ENCODE measurements around the gene XAGE5.
"Not testable (repeated sequence)": the region's sequence is repeated elsewhere in the genome, so short reads cannot be mapped to it uniquely, and the experiment has no call there.

XAGE5 gene, protein sequence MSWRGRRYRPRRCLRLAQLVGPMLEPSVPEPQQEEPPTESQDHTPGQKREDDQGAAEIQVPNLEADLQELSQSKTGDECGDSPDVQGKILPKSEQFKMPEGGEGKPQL

GRCh38 chrX:52811065-52811625 lies at the start of gene XAGE5:
Gene XAGE5, plus strand, starts transcription at chrX:52811287. Its CDS starts 1,280 bp downstream, at chrX:52812567.
- DNase-seq (ENCODE audit: low spot score), result no peak

DNA sequence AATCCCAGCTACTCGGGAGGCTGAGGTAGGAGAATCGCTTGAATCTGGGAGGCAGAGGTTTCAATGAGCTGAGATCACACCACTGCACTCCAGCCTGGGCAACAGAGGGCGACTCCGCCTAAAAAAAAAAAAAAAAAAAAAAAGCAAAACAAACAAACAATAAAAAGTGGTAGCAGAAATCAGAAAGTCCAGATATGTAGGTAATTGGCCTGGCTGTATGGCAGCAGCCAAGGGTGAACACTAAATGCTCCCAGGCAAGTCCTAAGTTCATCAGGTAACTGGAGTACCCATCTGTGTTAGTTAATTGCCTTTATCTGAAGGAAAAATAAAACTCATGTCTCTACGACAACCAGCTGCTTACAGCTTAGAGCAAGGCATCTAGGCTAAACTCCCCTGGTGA lies 45.1 kb upstream of the XAGE5 start:
- DNase-seq (ENCODE audit: low spot score), result not testable (repeated sequence)

DNA sequence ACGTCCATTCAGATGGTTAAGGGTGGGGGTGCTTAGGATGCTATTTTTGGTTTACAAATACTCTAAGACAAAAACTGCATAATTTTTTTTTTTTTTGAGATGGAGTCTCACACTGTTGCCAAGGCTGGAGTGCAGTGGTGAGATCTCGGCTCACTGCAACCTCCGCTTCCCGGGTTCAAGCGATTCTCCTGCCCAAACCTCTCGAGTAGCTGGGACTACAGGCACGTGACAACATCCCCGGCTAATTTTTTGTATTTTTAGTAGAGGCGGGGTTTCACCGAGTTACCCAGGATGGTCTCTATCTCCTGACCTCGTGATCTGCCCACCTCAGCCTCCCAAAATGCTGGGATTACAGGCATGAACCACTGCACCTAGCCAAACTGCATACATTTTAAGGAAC lies 37.6 kb upstream of the XAGE5 start:
- not testable (repeated sequence) for DNase-seq (ENCODE audit: low spot score)

GRCh38 chrX:52797327-52797726 lies 13.8 kb upstream of the XAGE5 start, which contains the start of gene SPANXN5:
Gene SPANXN5, minus strand, starts transcription at chrX:52797427. Its CDS starts 79 bp downstream, at chrX:52797348.
- not testable (repeated sequence) for DNase-seq (ENCODE audit: low spot score)

DNA sequence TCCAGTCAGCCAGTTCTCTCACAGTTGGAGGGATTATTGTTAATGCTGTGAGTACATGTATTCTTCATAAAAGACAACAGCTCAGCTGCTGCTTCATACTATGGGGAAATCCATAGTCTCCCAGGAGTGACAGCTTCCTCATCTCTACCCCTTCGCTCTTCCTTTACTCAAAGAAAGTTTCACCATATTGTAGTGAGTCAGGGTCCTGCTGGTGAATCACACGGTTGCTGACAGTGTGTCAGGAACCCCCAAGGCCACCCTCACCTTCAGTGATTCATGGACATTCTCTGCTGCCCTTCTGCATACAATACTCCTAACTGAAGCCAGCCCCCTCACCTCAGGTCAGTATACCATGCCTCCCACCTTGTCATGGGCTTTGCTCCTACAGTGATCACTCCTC lies 6.2 kb upstream of the XAGE5 start:
- DNase-seq (ENCODE audit: low spot score), result not testable (repeated sequence)

GRCh38 chrX:52819788-52820187 lies 8.7 kb downstream of the XAGE5 start:
- no peak for DNase-seq (ENCODE audit: low spot score)

- DNase-seq (ENCODE audit: low spot score), result no peak
Observed at GRCh38 chrX:52821079-52821760, 10.1 kb downstream of the XAGE5 start.

- DNase-seq (ENCODE audit: low spot score), result no peak
Observed at GRCh38 chrX:52824608-52825007, 13.5 kb downstream of the XAGE5 start.

DNA sequence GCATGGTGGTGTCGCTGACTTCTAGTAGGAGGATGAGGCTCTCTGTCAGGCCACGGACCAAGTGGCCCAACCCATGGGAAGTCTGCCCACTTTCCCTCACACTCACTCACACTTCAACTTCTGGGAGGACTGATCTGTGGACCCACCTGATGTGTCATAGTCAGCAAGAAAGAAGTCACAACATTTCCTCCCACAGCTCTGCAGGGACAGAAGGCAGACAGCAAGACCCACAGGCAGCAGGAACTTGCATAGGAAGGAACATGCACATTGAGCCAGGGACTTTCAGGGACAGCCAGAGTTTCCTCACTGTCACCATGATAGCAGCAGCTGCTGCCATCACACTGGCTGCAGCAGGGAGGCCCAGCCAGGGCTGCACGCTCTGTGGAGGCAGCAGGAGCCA lies 19.5 kb downstream of the XAGE5 start:
- DNase-seq (ENCODE audit: low spot score), result no peak

- no peak for DNase-seq (ENCODE audit: low spot score)
Observed at GRCh38 chrX:52839137-52839536, 28.1 kb downstream of the XAGE5 start.

DNA sequence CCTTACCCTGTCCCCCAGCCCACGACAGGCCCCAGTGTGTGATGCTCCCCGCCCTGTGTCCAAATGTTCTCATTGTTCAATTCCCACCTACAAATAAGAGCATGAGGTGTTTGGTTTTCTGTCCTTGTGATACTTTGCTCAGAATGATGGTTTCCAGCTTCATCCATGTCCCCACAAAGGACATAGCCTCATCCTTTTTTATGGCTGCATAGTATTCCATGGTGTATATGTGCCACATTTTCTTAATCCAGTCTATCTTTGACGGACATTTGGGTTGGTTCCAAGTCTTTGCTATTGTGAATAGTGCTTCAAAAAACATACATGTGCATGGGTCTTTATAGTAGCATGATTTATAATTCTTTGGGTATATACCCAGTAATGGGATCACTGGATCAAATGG lies 32.5 kb downstream of the XAGE5 start:
- not testable (repeated sequence) for DNase-seq (ENCODE audit: low spot score)

GRCh38 chrX:52852110-52852860 lies 41.2 kb downstream of the XAGE5 start:
- no peak for DNase-seq (ENCODE audit: low spot score)

GRCh38 chrX:52856991-52857525 lies 46.0 kb downstream of the XAGE5 start:
- not testable (repeated sequence) for DNase-seq (ENCODE audit: low spot score)

DNA sequence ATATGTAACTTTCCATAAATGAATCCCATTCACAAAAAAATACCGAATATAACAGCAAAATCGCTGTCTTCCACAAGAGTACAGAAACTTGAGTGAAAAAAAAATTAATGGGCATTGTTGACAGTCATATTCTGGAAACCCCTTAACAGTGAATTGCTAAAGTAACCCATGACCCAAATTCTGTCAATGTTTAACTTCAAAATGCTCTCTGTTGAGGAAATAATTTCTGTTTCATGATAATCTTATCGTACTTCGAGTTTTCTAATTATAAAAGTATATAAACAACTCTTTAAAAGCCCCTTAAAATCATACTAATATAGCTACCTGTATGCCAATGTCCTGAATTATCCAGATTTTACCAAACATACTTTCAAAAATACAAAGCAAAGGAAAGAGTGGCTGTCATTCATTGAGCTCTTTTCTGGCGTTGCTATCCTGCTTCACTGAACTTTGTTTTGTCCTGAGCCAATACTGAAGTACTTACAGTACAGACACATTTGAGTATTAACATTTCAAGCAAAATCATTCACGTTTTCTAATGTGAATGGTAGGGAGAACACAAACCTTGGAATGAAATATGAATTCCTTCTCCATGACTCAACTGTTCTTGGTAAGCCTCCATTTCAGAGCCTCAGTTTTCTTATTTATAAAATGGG lies 54.4 kb downstream of the XAGE5 start:
- no peak for DNase-seq (ENCODE audit: low spot score)
